Gastrocnemius medialis (tissue), 4 donors: ENCODE measurements around the gene SLC5A10. TPM values are rescaled to one million over a fixed set of nuclear protein-coding genes. Genes with fewer than 3 reads are reported as not detected.

Experiments used
- ATAC-seq, 2 donors: fragments of 150-250 bp; one replicate each; pipeline ENCODE4 v1.9.1; 2016
- DNase-seq, 2 donors: peaks; one replicate each; pipeline ENCODE4 v3.0.0-alpha.2; 2019
- H3K27ac ChIP-seq, 4 donors: fragments of 200-600 bp; sonication (generic); 1 replicate in 1 of 4; 2 replicates in 3 of 4; pipeline ENCODE4 v1.5.1; 2016 to 2018; ENCODE audit warnings: mild to moderate bottlenecking in 2 of 4, moderate library complexity in 1 of 4
- H3K27me3 ChIP-seq, 3 donors: fragments of 200-600 bp; sonication (generic) in 2 of 3; 1 replicate in 1 of 3; 2 replicates in 2 of 3; pipeline versions ENCODE4 v1.5.1 to v1.6.0; 2016 to 2019; ENCODE audit warnings: mild to moderate bottlenecking in 1 of 3, moderate library complexity in 1 of 3
- H3K36me3 ChIP-seq, 2 donors: fragments of 200-600 bp; sonication (generic) in 1 of 2; one replicate each; pipeline ENCODE4 v1.5.1; 2017 to 2018
- H3K4me1 ChIP-seq, 2 donors: fragments of 200-600 bp; sonication (generic) in 1 of 2; one replicate each; pipeline ENCODE4 v1.5.1; 2016 to 2017; ENCODE audit warnings: mild to moderate bottlenecking in 2 of 2
- H3K4me3 ChIP-seq, 4 donors: fragments of 200-600 bp; sonication (generic) in 3 of 4; 1 replicate in 1 of 4; 2 replicates in 3 of 4; pipeline ENCODE4 v1.5.1; 2016 to 2019; ENCODE audit warnings: mild to moderate bottlenecking in 2 of 4
- H3K9me3 ChIP-seq, 3 donors: fragments of 200-600 bp; sonication (generic) in 2 of 3; 1 replicate in 1 of 3; 2 replicates in 2 of 3; pipeline ENCODE4 v1.5.1; 2016 to 2019
- CTCF ChIP-seq, 5 experiments: fragments of 450-650 bp in 3 of 5; fragments of 200-600 bp in 2 of 5; sonication (generic) in 2 of 5; IDR thresholded peaks in 4 of 5; conservative IDR thresholded peaks in 1 of 5; 1 replicate in 4 of 5; 2 replicates in 1 of 5; pipeline ENCODE4 v1.5.1; 2016 to 2019; ENCODE audit warnings: antibody characterized with exemption in 5 of 5, mild to moderate bottlenecking in 3 of 5, moderate library complexity in 3 of 5
- POLR2A ChIP-seq, 2 donors: fragments of 450-650 bp; IDR thresholded peaks; one replicate each; pipeline ENCODE4 v1.6.1; 2017; ENCODE audit warnings: antibody characterized with exemption in 2 of 2, mild to moderate bottlenecking in 2 of 2, moderate library complexity in 2 of 2
- in situ Hi-C, 4 donors: fragments of 200-750 bp; cut with MboI; loops; one replicate each; pipeline versions ENCODE4 v1.15.0 to v1.8.0; 2017; ENCODE audit warnings: low sequenced_read_pairs in 4 of 4
- intact Hi-C: fragments of 100-400 bp; cut with DNase I; formaldehyde crosslinking; loops from one replicate; pipeline ENCODE4 v1.15.1; 2023; ENCODE audit warnings: low total_unique reads
- total RNA-seq, 4 donors: library from RNA; depleted of rRNA; stranded (reverse); fragments of >200 nt; gene quantifications; one replicate each; pipeline versions ENCODE4 v1.1.0 to v1.2.3, GENCODE V29; 2016

The SLC5A10 gene
- total RNA-seq, 4 donors from 2014 or later: not detected

GRCh38 chr17:18988546-18989173 is 36.7 kb downstream of the SLC5A10 start:
- Histone ChIP-seq H3K9me3 (no peaks in the 10 kb centered on the region), H3K4me1 (no peaks in the 10 kb centered on the region), H3K27me3 (no peaks in the 10 kb centered on the region), H3K36me3 (no peaks in the 10 kb centered on the region), H3K27ac (no peak overlapping the region), H3K4me3 (no peak overlapping the region)
- no peak for TF ChIP-seq CTCF (IDR thresholded peaks at IDR 0.05 in 4 of 5, conservative IDR thresholded peaks at IDR 0.05 in 1 of 5)
- intact Hi-C loops: no loop called here
- no peak for DNase-seq
- ATAC-seq: no peak
- in situ Hi-C loops: no loop called here

- ATAC-seq (no peak), DNase-seq (no peak)
- TF ChIP-seq POLR2A (IDR thresholded peaks at IDR 0.05) (no peak), CTCF (IDR thresholded peaks at IDR 0.05 in 4 of 5, conservative IDR thresholded peaks at IDR 0.05 in 1 of 5) (no peak)
- no peak overlapping the region for H3K27ac ChIP-seq
- in situ Hi-C loops: no loop called here
- no peak overlapping the region for H3K4me3 ChIP-seq
- H3K9me3 ChIP-seq: no peaks in the 10 kb centered on the region
- intact Hi-C loops: no loop called here
- no peaks in the 10 kb centered on the region for H3K27me3 ChIP-seq
- H3K4me1 ChIP-seq: no peaks in the 10 kb centered on the region
- no peaks in the 10 kb centered on the region for H3K36me3 ChIP-seq
These were observed 38.4 kb downstream of the SLC5A10 start for GRCh38 chr17:18990331-18990730.

GRCh38 chr17:18991531-18992315 is 39.8 kb downstream of the SLC5A10 start:
- no peak for TF ChIP-seq CTCF (IDR thresholded peaks at IDR 0.05 in 4 of 5, conservative IDR thresholded peaks at IDR 0.05 in 1 of 5)
- TF ChIP-seq POLR2A (IDR thresholded peaks at IDR 0.05): no peak
- in situ Hi-C loops: no loop called here
- Histone ChIP-seq H3K27ac (no peak overlapping the region), H3K4me1 (no peaks in the 10 kb centered on the region), H3K9me3 (no peaks in the 10 kb centered on the region), H3K4me3 (no peak overlapping the region), H3K27me3 (no peaks in the 10 kb centered on the region), H3K36me3 (no peaks in the 10 kb centered on the region)
- intact Hi-C loops: no loop called here
- DNase-seq (no peak), ATAC-seq (no peak)

- Histone ChIP-seq H3K4me1 (no peaks in the 10 kb centered on the region), H3K4me3 (no peak overlapping the region), H3K27ac (no peak overlapping the region), H3K36me3 (no peaks in the 10 kb centered on the region), H3K9me3 (no peaks in the 10 kb centered on the region), H3K27me3 (no peaks in the 10 kb centered on the region)
- ATAC-seq (no peak), DNase-seq (no peak)
- TF ChIP-seq CTCF (IDR thresholded peaks at IDR 0.05 in 4 of 5, conservative IDR thresholded peaks at IDR 0.05 in 1 of 5): no peak
- no peak for TF ChIP-seq POLR2A (IDR thresholded peaks at IDR 0.05)
- intact Hi-C loops: no loop called here
- in situ Hi-C loops: no loop called here
These were observed 40.6 kb downstream of the SLC5A10 start for GRCh38 chr17:18992454-18993130.
